Panc1 (cell line): ENCODE measurements around the gene TRIM45. TPM values are rescaled to one million over a fixed set of nuclear protein-coding genes. Genes with fewer than 3 reads are reported as not detected.

Source experiments
- ATAC-seq: fragments of 200-7000 bp; cut with Tn5 transposase; 2 replicates; pipeline ENCODE4 v1.9.1; 2020; ENCODE audit warnings: mild to moderate bottlenecking, moderate library complexity
- BruUV-seq: library from RNA; stranded (reverse); fragments of 400-500 nt; replicated peaks from 2 replicates; lab custom pipeline; 2021; lab: Mats Ljungman, UMichigan
- CTCF ChIA-PET: fragments of 300-600 bp; sonication (Branson Sonifier 250); formaldehyde crosslinking; loops from one replicate; lab custom pipeline; 2022; ENCODE audit warnings: antibody characterized with exemption; lab: Charles Lee
- POLR2A ChIA-PET: fragments of 300-600 bp; sonication (Branson Sonifier 250); formaldehyde crosslinking; loops from one replicate; lab custom pipeline; 2022; ENCODE audit warnings: antibody characterized with exemption; lab: Charles Lee
- DNase-seq: peaks from one replicate; pipeline ENCODE4 v3.0.0-alpha.2; 2010; ENCODE audit warnings: low read depth, low spot score
- H3K27ac ChIP-seq: 2 replicates; pipeline ENCODE4 v1.5.1; 2011; ENCODE audit warnings: mild to moderate bottlenecking, low read length, inconsistent platforms
- H3K27me3 ChIP-seq: fragments of 200-500 bp; sonication (Bioruptor generic); 2 replicates; pipeline ENCODE4 v1.6.0; 2014; ENCODE audit warnings: low read length, inconsistent platforms; ENCODE audit not compliant: control insufficient read depth, insufficient read depth
- H3K36me3 ChIP-seq: fragments of 200-500 bp; sonication (Bioruptor generic); 2 replicates; pipeline ENCODE4 v1.5.1; 2014; ENCODE audit warnings: inconsistent platforms, mild to moderate bottlenecking, low read length, moderate library complexity; ENCODE audit not compliant: control insufficient read depth, insufficient read depth
- H3K4me1 ChIP-seq: 2 replicates; pipeline ENCODE4 v1.5.1; 2011; ENCODE audit warnings: inconsistent platforms, mild to moderate bottlenecking, low read length, moderate library complexity; ENCODE audit not compliant: control insufficient read depth, insufficient read depth
- H3K4me3 ChIP-seq, 2 experiments: 2 replicates each; pipeline ENCODE4 v1.5.1; 2011 to 2012; ENCODE audit warnings: low read depth in 2 of 2, low read length in 2 of 2, mild to moderate bottlenecking in 2 of 2, inconsistent platforms in 1 of 2, moderate library complexity in 1 of 2
- H3K9me3 ChIP-seq: fragments of 200-500 bp; sonication (Bioruptor generic); 2 replicates; pipeline ENCODE4 v1.5.1; 2014; ENCODE audit warnings: low read depth, mild to moderate bottlenecking, inconsistent platforms, low read length, moderate library complexity; ENCODE audit not compliant: control insufficient read depth, insufficient read depth
- POLR2AphosphoS5 ChIP-seq: IDR thresholded peaks from 2 replicates; pipeline ENCODE4 v1.6.1; 2012; ENCODE audit warnings: mild to moderate bottlenecking, low read depth, low read length, moderate library complexity
- SIN3A ChIP-seq: IDR thresholded peaks from 2 replicates; pipeline ENCODE4 v1.6.1; 2012; ENCODE audit warnings: low read depth, mild to moderate bottlenecking, low read length, moderate library complexity, borderline replicate concordance; ENCODE audit not compliant: insufficient read depth
- TCF7L2 ChIP-seq: IDR thresholded peaks from 2 replicates; pipeline ENCODE4 v1.6.1; 2011; ENCODE audit warnings: mild to moderate bottlenecking, low read depth, low read length, inconsistent platforms
- in situ Hi-C: cut with HindIII; loops from 2 replicates; pipeline ENCODE4 v1.10.0; 2016; ENCODE audit warnings: low sequenced_read_pairs, low pct_unique_long_range_greater_than_20kb
- intact Hi-C: fragments of 100-400 bp; cut with micrococcal nuclease; formaldehyde crosslinking; loops from one replicate; pipeline ENCODE4 v1.10.0; 2022; ENCODE audit not compliant: unreplicated experiment
- total RNA-seq: library from RNA; stranded (reverse); gene quantifications from one replicate; pipeline ENCODE4 v1.2.1, GENCODE V29; 2021; ENCODE audit not compliant: unreplicated experiment
- TF ChIP-seq, protein P1 (sequence below): fragments of 450-650 bp; IDR thresholded peaks from 2 replicates; pipeline ENCODE4 v1.5.1; 2017; ENCODE audit warnings: mild to moderate bottlenecking
- TF ChIP-seq, protein P2 (sequence below), 2 experiments: IDR thresholded peaks; 2 replicates each; pipeline ENCODE4 v1.6.1; 2011 to 2012; ENCODE audit warnings: low read depth in 2 of 2, control low read depth in 1 of 2, low read length in 1 of 2, mild to moderate bottlenecking in 1 of 2, moderate library complexity in 1 of 2; ENCODE audit not compliant: insufficient read depth in 1 of 2

Gene TRIM45
- total RNA-seq, 1 experiment from 2014 or later: 4.7 TPM

DNA sequence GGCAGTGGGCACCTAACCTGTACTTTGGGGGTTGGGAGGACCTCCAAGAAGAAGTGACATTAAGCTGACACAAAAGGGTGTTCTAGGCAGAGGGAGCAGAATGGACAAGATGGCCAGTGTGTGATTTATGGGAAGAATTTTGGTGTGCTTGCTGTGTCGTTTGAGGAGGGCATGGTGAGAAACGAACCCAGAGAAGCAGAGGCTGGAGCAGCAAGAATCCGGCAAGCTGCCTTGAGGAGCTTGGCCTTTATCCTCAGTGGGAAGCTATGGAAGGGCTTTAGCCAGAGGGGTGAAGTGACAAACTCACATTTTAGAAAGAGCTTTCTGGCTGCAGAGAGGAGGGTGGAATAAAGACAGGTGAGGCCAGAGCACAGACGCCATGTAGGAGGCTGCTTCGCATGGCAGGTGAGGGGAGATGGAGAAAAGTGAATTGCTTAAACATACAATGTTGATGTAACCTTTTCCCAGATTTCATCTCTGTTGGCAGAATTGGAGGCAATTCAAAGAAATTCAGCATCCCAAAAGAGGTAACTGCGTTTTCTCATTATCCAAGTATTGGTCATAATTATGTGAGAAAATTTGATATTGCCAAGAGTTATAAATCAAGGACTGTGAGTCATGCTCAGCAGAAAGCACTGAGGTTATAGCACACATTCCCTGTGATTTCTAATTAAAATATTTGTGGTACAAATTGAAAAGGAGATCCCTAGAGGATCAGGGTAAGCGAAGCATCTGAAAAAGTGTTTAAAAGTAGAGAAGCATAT, 26.5 kb downstream of the TRIM45 start:
- in situ Hi-C loops: no loop called here
- POLR2A ChIA-PET: no interaction called here
- intact Hi-C loops: no loop called here
- no peak for ATAC-seq
- H3K27ac ChIP-seq: no peak overlapping the region
- TF ChIP-seq, protein P1, sequence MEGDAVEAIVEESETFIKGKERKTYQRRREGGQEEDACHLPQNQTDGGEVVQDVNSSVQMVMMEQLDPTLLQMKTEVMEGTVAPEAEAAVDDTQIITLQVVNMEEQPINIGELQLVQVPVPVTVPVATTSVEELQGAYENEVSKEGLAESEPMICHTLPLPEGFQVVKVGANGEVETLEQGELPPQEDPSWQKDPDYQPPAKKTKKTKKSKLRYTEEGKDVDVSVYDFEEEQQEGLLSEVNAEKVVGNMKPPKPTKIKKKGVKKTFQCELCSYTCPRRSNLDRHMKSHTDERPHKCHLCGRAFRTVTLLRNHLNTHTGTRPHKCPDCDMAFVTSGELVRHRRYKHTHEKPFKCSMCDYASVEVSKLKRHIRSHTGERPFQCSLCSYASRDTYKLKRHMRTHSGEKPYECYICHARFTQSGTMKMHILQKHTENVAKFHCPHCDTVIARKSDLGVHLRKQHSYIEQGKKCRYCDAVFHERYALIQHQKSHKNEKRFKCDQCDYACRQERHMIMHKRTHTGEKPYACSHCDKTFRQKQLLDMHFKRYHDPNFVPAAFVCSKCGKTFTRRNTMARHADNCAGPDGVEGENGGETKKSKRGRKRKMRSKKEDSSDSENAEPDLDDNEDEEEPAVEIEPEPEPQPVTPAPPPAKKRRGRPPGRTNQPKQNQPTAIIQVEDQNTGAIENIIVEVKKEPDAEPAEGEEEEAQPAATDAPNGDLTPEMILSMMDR: no peak
- TF ChIP-seq TCF7L2 (no peak), POLR2AphosphoS5 (no peak)
- TF ChIP-seq, protein P2, sequence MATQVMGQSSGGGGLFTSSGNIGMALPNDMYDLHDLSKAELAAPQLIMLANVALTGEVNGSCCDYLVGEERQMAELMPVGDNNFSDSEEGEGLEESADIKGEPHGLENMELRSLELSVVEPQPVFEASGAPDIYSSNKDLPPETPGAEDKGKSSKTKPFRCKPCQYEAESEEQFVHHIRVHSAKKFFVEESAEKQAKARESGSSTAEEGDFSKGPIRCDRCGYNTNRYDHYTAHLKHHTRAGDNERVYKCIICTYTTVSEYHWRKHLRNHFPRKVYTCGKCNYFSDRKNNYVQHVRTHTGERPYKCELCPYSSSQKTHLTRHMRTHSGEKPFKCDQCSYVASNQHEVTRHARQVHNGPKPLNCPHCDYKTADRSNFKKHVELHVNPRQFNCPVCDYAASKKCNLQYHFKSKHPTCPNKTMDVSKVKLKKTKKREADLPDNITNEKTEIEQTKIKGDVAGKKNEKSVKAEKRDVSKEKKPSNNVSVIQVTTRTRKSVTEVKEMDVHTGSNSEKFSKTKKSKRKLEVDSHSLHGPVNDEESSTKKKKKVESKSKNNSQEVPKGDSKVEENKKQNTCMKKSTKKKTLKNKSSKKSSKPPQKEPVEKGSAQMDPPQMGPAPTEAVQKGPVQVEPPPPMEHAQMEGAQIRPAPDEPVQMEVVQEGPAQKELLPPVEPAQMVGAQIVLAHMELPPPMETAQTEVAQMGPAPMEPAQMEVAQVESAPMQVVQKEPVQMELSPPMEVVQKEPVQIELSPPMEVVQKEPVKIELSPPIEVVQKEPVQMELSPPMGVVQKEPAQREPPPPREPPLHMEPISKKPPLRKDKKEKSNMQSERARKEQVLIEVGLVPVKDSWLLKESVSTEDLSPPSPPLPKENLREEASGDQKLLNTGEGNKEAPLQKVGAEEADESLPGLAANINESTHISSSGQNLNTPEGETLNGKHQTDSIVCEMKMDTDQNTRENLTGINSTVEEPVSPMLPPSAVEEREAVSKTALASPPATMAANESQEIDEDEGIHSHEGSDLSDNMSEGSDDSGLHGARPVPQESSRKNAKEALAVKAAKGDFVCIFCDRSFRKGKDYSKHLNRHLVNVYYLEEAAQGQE (IDR thresholded peaks at IDR 0.05; ENCODE audit: insufficient read depth in 1 of 2, low read depth in 2 of 2, low read length in 1 of 2): no peak
- peaks cover 6% of the 10 kb centered on the region; the same call in 1 of the 2 replicates for H3K36me3 ChIP-seq
- no peak overlapping the region for H3K4me3 ChIP-seq
- CTCF ChIA-PET: interaction anchor here (1.0 kb wide), 1 partner anchor 190 kb away, joined by 3 read pairs; no protein-coding TSS in a partner anchor
- H3K4me1 ChIP-seq: no peaks in the 10 kb centered on the region
- H3K9me3 ChIP-seq: no peaks in the 10 kb centered on the region
- H3K27me3 ChIP-seq: no peaks in the 10 kb centered on the region
- BruUV-seq: no TSS peak
- DNase-seq: no peak

DNA sequence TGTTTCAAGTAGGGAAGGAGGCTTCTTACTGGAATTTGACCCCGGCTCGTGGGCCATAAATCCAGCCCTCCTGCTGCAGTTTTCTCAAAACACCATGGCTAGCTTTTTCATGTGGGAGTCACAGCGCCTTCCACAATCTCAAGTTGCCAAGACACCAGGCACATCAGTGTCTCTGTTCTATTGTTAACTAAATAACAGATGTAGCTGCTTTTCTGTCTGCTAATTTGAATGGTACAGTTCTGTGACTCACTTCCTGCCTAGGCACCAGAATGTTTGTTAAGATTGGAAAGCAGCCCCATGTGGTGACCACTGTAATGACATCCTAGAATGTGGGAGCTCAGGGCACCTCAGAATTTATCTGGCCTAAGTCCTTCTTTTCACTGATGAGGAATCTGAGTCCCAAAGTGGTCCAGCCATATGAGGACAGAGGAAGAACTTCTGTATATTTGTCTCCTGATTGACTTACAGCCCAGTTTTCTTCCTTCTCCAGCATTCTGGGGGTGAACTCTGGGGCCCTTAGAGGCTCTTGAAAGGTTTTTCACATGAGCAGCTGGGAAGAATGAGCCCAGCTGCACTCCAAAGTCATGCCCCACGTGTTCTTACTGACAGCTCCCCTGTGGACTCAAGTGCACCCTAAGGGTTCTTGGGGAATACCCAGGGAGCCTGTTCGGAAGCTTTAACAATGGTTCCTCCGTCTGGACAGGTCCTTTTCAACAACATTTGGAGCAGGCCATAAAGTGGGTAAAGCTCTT, 27.5 kb downstream of the TRIM45 start:
- intact Hi-C loops: no loop called here
- Histone ChIP-seq H3K27me3 (no peaks in the 10 kb centered on the region), H3K36me3 (peaks cover 6% of the 10 kb centered on the region; the same call in 1 of the 2 replicates)

More for the DNA sequence above, 27.5 kb downstream of the TRIM45 start:
- H3K4me3 ChIP-seq: no peak overlapping the region
- H3K27ac ChIP-seq: no peak overlapping the region
- DNase-seq (no peak), ATAC-seq (no peak)
- H3K9me3 ChIP-seq: no peaks in the 10 kb centered on the region
- CTCF ChIA-PET: no interaction called here
- no TSS peak for BruUV-seq
- in situ Hi-C loops: no loop called here
- no peaks in the 10 kb centered on the region for H3K4me1 ChIP-seq
- POLR2A ChIA-PET: no interaction called here
- TF ChIP-seq, protein P1: peak; percentile 17; the same call in 1 of the 2 replicates
- TF ChIP-seq SIN3A (no peak), TCF7L2 (no peak), POLR2AphosphoS5 (no peak)
- TF ChIP-seq, protein P2 (IDR thresholded peaks at IDR 0.05; ENCODE audit: insufficient read depth in 1 of 2, low read depth in 2 of 2, low read length in 1 of 2): no peak
